Measurements from ENCODE around the gene GLDN.

The GLDN gene

GRCh38 chr15:51356983-51357382, 15.5 kb downstream of the GLDN start:
- DNase-seq (ENCODE audit: low spot score), result no peak

GRCh38 chr15:51359981-51360380, 18.5 kb downstream of the GLDN start:
- DNase-seq (ENCODE audit: low spot score), result no peak

- no peak for DNase-seq (ENCODE audit: low spot score)
These were observed 21.9 kb downstream of the GLDN start for GRCh38 chr15:51363383-51363782.

GRCh38 chr15:51365417-51365816, 24.0 kb downstream of the GLDN start:
- DNase-seq (ENCODE audit: low spot score), result no peak

GRCh38 chr15:51366071-51366470, 24.6 kb downstream of the GLDN start:
- DNase-seq (ENCODE audit: low spot score), result no peak

- DNase-seq (ENCODE audit: low spot score), result peak; percentile 57
These were observed 25.5 kb downstream of the GLDN start for GRCh38 chr15:51366920-51367319.

GRCh38 chr15:51367322-51367976, 26.0 kb downstream of the GLDN start:
- DNase-seq (ENCODE audit: low spot score), result peak; percentile 52

GRCh38 chr15:51368307-51368706, 26.9 kb downstream of the GLDN start:
- DNase-seq (ENCODE audit: low spot score), result no peak

- peak; percentile 19 for DNase-seq (ENCODE audit: low spot score)
These were observed 27.4 kb downstream of the GLDN start for GRCh38 chr15:51368751-51369450.

- no peak for DNase-seq (ENCODE audit: low spot score)
These were observed 28.0 kb downstream of the GLDN start for GRCh38 chr15:51369451-51369761.

- DNase-seq (ENCODE audit: low spot score), result no peak
These were observed 29.8 kb downstream of the GLDN start for GRCh38 chr15:51371266-51371665.

GRCh38 chr15:51374131-51374530, 32.7 kb downstream of the GLDN start:
- DNase-seq (ENCODE audit: low spot score), result no peak

GRCh38 chr15:51375966-51376640, 34.6 kb downstream of the GLDN start:
- no peak for DNase-seq (ENCODE audit: low spot score)

GRCh38 chr15:51377038-51377786, 35.8 kb downstream of the GLDN start:
- peak; percentile 52 for DNase-seq (ENCODE audit: low spot score)

GRCh38 chr15:51378406-51378805, 37.0 kb downstream of the GLDN start:
- no peak for DNase-seq (ENCODE audit: low spot score)

- DNase-seq (ENCODE audit: low spot score), result no peak
These were observed 37.9 kb downstream of the GLDN start for GRCh38 chr15:51379390-51379789.

GRCh38 chr15:51380999-51381806, 39.7 kb downstream of the GLDN start:
- DNase-seq (ENCODE audit: low spot score), result peak; percentile 88

- peak; percentile 83 for DNase-seq (ENCODE audit: low spot score)
These were observed 41.3 kb downstream of the GLDN start for GRCh38 chr15:51382787-51383186.

GRCh38 chr15:51386029-51386428, 44.6 kb downstream of the GLDN start:
- DNase-seq (ENCODE audit: low spot score), result no peak

- DNase-seq (ENCODE audit: low spot score), result no peak
These were observed 45.0 kb downstream of the GLDN start for GRCh38 chr15:51386486-51386885.

GRCh38 chr15:51386960-51387698, 45.7 kb downstream of the GLDN start:
- no peak for DNase-seq (ENCODE audit: low spot score)

Measured in GM03348 (cell line).